Esophagus mucosa (tissue), 1 donor: ENCODE results near the gene MAP3K5. TPM values are rescaled to one million over a fixed set of nuclear protein-coding genes. Genes with fewer than 3 reads are reported as not detected.

Experiments used
- total RNA-seq: library from RNA; stranded (reverse); gene quantifications from one replicate; pipeline ENCODE4 v1.2.4, GENCODE V29; 2023
- donor health status: DM: yes; HTN: yes; CAD: no.

The MAP3K5 gene
- total RNA-seq, 1 donor from 2014 or later = 14.5 TPM

Other genes starting within 250 kb of the MAP3K5 start
- gene MAP7, start 242.1 kb downstream of the MAP3K5 start, total RNA-seq = 29.9 TPM
- gene PEX7, start 30.1 kb upstream of the MAP3K5 start, total RNA-seq = 5.7 TPM
- not detected for gene SLC35D3, start 129.8 kb upstream of the MAP3K5 start, total RNA-seq